BE2C (cell line): ENCODE data around the gene TYW1.
"Not testable (repeated sequence)": the region's sequence is repeated elsewhere in the genome, so short reads cannot be mapped to it uniquely, and the experiment has no call there.

Experiments
- DNase-seq: peaks from one replicate; pipeline ENCODE4 v3.0.0-alpha.2; 2020
- H3K27me3 ChIP-seq: fragments of 250-450 bp; sonication (Bioruptor Pico); 2 replicates; pipeline ENCODE4 v1.5.1; 2020; ENCODE audit warnings: mild to moderate bottlenecking
- H3K36me3 ChIP-seq: fragments of 250-450 bp; sonication (Bioruptor Pico); 2 replicates; pipeline ENCODE4 v1.5.1; 2020; ENCODE audit warnings: mild to moderate bottlenecking
- H3K4me1 ChIP-seq: fragments of 250-450 bp; sonication (Bioruptor Pico); 2 replicates; pipeline ENCODE4 v1.5.1; 2020
- H3K4me3 ChIP-seq: 2 replicates; pipeline ENCODE4 v1.5.1; 2011; ENCODE audit warnings: low read depth, low read length
- H3K9me3 ChIP-seq: fragments of 250-450 bp; sonication (Bioruptor Pico); 2 replicates; pipeline ENCODE4 v1.5.1; 2020
- CTCF ChIP-seq: IDR thresholded peaks from 2 replicates; pipeline ENCODE4 v1.5.1; 2012; ENCODE audit warnings: mild to moderate bottlenecking, low read depth, low read length

The TYW1 gene

GRCh38 chr7:67045496-67045995 is 48.9 kb downstream of the TYW1 start:
- no peak for DNase-seq
- Histone ChIP-seq H3K27me3 (no peaks in the 10 kb centered on the region), H3K36me3 (no peaks in the 10 kb centered on the region), H3K9me3 (no peaks in the 10 kb centered on the region), H3K4me3 (no peak overlapping the region), H3K4me1 (peaks cover 3% of the 10 kb centered on the region)
- no peak for TF ChIP-seq CTCF

GRCh38 chr7:67046819-67047218 is 50.2 kb downstream of the TYW1 start:
- DNase-seq, H3K9me3 ChIP-seq, H3K4me1 ChIP-seq, H3K4me3 ChIP-seq, H3K36me3 ChIP-seq, H3K27me3 ChIP-seq: not testable (repeated sequence)

- not testable (repeated sequence) for H3K9me3 ChIP-seq, H3K36me3 ChIP-seq, DNase-seq, H3K27me3 ChIP-seq, H3K4me3 ChIP-seq, H3K4me1 ChIP-seq
Observed at GRCh38 chr7:67049908-67050307, 53.3 kb downstream of the TYW1 start.

- H3K4me3 ChIP-seq, H3K36me3 ChIP-seq, H3K27me3 ChIP-seq, H3K4me1 ChIP-seq, DNase-seq, H3K9me3 ChIP-seq: not testable (repeated sequence)
Observed at GRCh38 chr7:67052161-67052560, 55.5 kb downstream of the TYW1 start.

- Histone ChIP-seq H3K27me3 (no peaks in the 10 kb centered on the region), H3K9me3 (no peaks in the 10 kb centered on the region), H3K4me3 (no peak overlapping the region), H3K36me3 (no peaks in the 10 kb centered on the region; the same call in 1 of the 2 replicates), H3K4me1 (no peaks in the 10 kb centered on the region)
- no peak for TF ChIP-seq CTCF
- DNase-seq, result no peak
Observed at GRCh38 chr7:67056683-67057082, 60.0 kb downstream of the TYW1 start.

- not testable (repeated sequence) for H3K4me3 ChIP-seq, H3K9me3 ChIP-seq, DNase-seq, H3K36me3 ChIP-seq, H3K4me1 ChIP-seq, H3K27me3 ChIP-seq
Observed at GRCh38 chr7:67061321-67061720, 64.7 kb downstream of the TYW1 start.

- H3K36me3 ChIP-seq, H3K27me3 ChIP-seq, DNase-seq, H3K9me3 ChIP-seq, H3K4me1 ChIP-seq, H3K4me3 ChIP-seq: not testable (repeated sequence)
Observed at GRCh38 chr7:67062802-67063201, 66.2 kb downstream of the TYW1 start.

- not testable (repeated sequence) for H3K4me1 ChIP-seq, H3K4me3 ChIP-seq, H3K9me3 ChIP-seq, DNase-seq, H3K27me3 ChIP-seq, H3K36me3 ChIP-seq
Observed at GRCh38 chr7:67066950-67067622, 70.5 kb downstream of the TYW1 start.

- H3K27me3 ChIP-seq, H3K4me1 ChIP-seq, H3K9me3 ChIP-seq, H3K4me3 ChIP-seq, H3K36me3 ChIP-seq, DNase-seq: not testable (repeated sequence)
Observed at GRCh38 chr7:67076120-67076519, 79.5 kb downstream of the TYW1 start.

GRCh38 chr7:67082880-67083279 is 86.2 kb downstream of the TYW1 start:
- H3K4me3 ChIP-seq, H3K27me3 ChIP-seq, DNase-seq, H3K36me3 ChIP-seq, H3K9me3 ChIP-seq, H3K4me1 ChIP-seq: not testable (repeated sequence)

GRCh38 chr7:67089261-67089660 is 92.6 kb downstream of the TYW1 start:
- H3K36me3 ChIP-seq, DNase-seq, H3K27me3 ChIP-seq: not testable (repeated sequence)

GRCh38 chr7:67091053-67091452 is 94.4 kb downstream of the TYW1 start:
- not testable (repeated sequence) for H3K4me3 ChIP-seq, DNase-seq, H3K36me3 ChIP-seq, H3K27me3 ChIP-seq, H3K4me1 ChIP-seq, H3K9me3 ChIP-seq

More at GRCh38 chr7:67089261-67089660, 92.6 kb downstream of the TYW1 start:
- H3K4me1 ChIP-seq, H3K4me3 ChIP-seq, H3K9me3 ChIP-seq: not testable (repeated sequence)

GRCh38 chr7:67098031-67098430 is 101.4 kb downstream of the TYW1 start:
- H3K4me3 ChIP-seq, H3K36me3 ChIP-seq, H3K4me1 ChIP-seq, DNase-seq, H3K27me3 ChIP-seq, H3K9me3 ChIP-seq: not testable (repeated sequence)

GRCh38 chr7:67099406-67099805 is 102.8 kb downstream of the TYW1 start:
- not testable (repeated sequence) for H3K4me1 ChIP-seq, H3K4me3 ChIP-seq, H3K27me3 ChIP-seq, H3K36me3 ChIP-seq, DNase-seq, H3K9me3 ChIP-seq
